SKM-1 treated with dmso at 0.1 percent for 144 hours (cell line): Measurements from ENCODE around the gene PLA2G5.
A peak's percentile ranks its signal among the peaks of the same experiment; 100 is the strongest.
"Not testable (repeated sequence)": the region's sequence is repeated elsewhere in the genome, so short reads cannot be mapped to it uniquely, and the experiment has no call there.

Experiments used
- DNase-seq: peaks from one replicate; lab custom pipeline; 2025; ENCODE audit not compliant: unreplicated experiment; lab: John Stamatoyannopoulos, UW

PLA2G5 gene

GRCh38 chr1:20069874-20070273 lies at the start of gene PLA2G5:
PLA2G5 (plus strand) TSS chr1:20070194; CDS start chr1:20084831, 14,637 bp downstream.
- DNase-seq: no peak

- no peak for DNase-seq
These were observed 41.9 kb upstream of the PLA2G5 start for GRCh38 chr1:20028125-20028524.

GRCh38 chr1:20028726-20029125 lies 41.3 kb upstream of the PLA2G5 start:
- no peak for DNase-seq

GRCh38 chr1:20029178-20029912 lies 40.6 kb upstream of the PLA2G5 start:
- DNase-seq: no peak

- DNase-seq: not testable (repeated sequence)
These were observed 39.4 kb upstream of the PLA2G5 start for GRCh38 chr1:20030436-20031151.

- no peak for DNase-seq
These were observed 38.8 kb upstream of the PLA2G5 start for GRCh38 chr1:20031161-20031560.

- DNase-seq: no peak
These were observed 38.2 kb upstream of the PLA2G5 start for GRCh38 chr1:20031836-20032235.

GRCh38 chr1:20032425-20032824 lies 37.6 kb upstream of the PLA2G5 start:
- DNase-seq: no peak

GRCh38 chr1:20033420-20033819 lies 36.6 kb upstream of the PLA2G5 start:
- DNase-seq: no peak

GRCh38 chr1:20035114-20035513 lies 34.9 kb upstream of the PLA2G5 start:
- DNase-seq: no peak

GRCh38 chr1:20037877-20038276 lies 32.1 kb upstream of the PLA2G5 start:
- no peak for DNase-seq

GRCh38 chr1:20047096-20047495 lies 22.9 kb upstream of the PLA2G5 start:
- no peak for DNase-seq

GRCh38 chr1:20048563-20048962 lies 21.4 kb upstream of the PLA2G5 start:
- no peak for DNase-seq

GRCh38 chr1:20049056-20049798 lies 20.8 kb upstream of the PLA2G5 start:
- DNase-seq: not testable (repeated sequence)

GRCh38 chr1:20051218-20051829 lies 18.7 kb upstream of the PLA2G5 start:
- no peak for DNase-seq

GRCh38 chr1:20052386-20052785 lies 17.6 kb upstream of the PLA2G5 start:
- no peak for DNase-seq

GRCh38 chr1:20057886-20058420 lies 12.0 kb upstream of the PLA2G5 start:
- DNase-seq: no peak

GRCh38 chr1:20058531-20058930 lies 11.5 kb upstream of the PLA2G5 start:
- no peak for DNase-seq

- peak; percentile 47 for DNase-seq
These were observed 10.1 kb upstream of the PLA2G5 start for GRCh38 chr1:20059847-20060246.

- not testable (repeated sequence) for DNase-seq
These were observed 9.2 kb upstream of the PLA2G5 start for GRCh38 chr1:20060791-20061190.

- peak; percentile 1 for DNase-seq
These were observed 8.1 kb upstream of the PLA2G5 start for GRCh38 chr1:20061866-20062265.
